Activated naive CD4-positive, alpha-beta T cell treated with anti-CD3 and anti-CD28 coated beads, Interleukin-2, amount 50 U/mL, for 24 hours (primary cell): Measurements from ENCODE around the gene MIA2.
"Not testable (repeated sequence)": the region's sequence is repeated elsewhere in the genome, so short reads cannot be mapped to it uniquely, and the experiment has no call there.

Experiments used
- H3K27ac Mint-ChIP-seq: one replicate; pipeline ENCODE4 v1.8.0; 2021; ENCODE audit warnings: mild to moderate bottlenecking, mixed read lengths
- H3K27me3 Mint-ChIP-seq: one replicate; pipeline ENCODE4 v1.8.0; 2021; ENCODE audit warnings: mixed read lengths
- H3K36me3 Mint-ChIP-seq: one replicate; pipeline ENCODE4 v1.8.0; 2021; ENCODE audit warnings: mixed read lengths
- H3K4me1 Mint-ChIP-seq: one replicate; pipeline ENCODE4 v1.8.0; 2021; ENCODE audit warnings: mixed read lengths
- H3K4me3 Mint-ChIP-seq: one replicate; pipeline ENCODE4 v1.8.0; 2021; ENCODE audit warnings: mild to moderate bottlenecking, mixed read lengths
- H3K9me3 Mint-ChIP-seq: one replicate; pipeline ENCODE4 v1.8.0; 2021; ENCODE audit warnings: mixed read lengths

MIA2 gene, protein sequence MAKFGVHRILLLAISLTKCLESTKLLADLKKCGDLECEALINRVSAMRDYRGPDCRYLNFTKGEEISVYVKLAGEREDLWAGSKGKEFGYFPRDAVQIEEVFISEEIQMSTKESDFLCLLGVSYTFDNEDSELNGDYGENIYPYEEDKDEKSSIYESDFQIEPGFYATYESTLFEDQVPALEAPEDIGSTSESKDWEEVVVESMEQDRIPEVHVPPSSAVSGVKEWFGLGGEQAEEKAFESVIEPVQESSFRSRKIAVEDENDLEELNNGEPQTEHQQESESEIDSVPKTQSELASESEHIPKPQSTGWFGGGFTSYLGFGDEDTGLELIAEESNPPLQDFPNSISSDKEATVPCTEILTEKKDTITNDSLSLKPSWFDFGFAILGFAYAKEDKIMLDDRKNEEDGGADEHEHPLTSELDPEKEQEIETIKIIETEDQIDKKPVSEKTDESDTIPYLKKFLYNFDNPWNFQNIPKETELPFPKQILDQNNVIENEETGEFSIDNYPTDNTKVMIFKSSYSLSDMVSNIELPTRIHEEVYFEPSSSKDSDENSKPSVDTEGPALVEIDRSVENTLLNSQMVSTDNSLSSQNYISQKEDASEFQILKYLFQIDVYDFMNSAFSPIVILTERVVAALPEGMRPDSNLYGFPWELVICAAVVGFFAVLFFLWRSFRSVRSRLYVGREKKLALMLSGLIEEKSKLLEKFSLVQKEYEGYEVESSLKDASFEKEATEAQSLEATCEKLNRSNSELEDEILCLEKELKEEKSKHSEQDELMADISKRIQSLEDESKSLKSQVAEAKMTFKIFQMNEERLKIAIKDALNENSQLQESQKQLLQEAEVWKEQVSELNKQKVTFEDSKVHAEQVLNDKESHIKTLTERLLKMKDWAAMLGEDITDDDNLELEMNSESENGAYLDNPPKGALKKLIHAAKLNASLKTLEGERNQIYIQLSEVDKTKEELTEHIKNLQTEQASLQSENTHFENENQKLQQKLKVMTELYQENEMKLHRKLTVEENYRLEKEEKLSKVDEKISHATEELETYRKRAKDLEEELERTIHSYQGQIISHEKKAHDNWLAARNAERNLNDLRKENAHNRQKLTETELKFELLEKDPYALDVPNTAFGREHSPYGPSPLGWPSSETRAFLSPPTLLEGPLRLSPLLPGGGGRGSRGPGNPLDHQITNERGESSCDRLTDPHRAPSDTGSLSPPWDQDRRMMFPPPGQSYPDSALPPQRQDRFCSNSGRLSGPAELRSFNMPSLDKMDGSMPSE (N-terminal part only)

DNA sequence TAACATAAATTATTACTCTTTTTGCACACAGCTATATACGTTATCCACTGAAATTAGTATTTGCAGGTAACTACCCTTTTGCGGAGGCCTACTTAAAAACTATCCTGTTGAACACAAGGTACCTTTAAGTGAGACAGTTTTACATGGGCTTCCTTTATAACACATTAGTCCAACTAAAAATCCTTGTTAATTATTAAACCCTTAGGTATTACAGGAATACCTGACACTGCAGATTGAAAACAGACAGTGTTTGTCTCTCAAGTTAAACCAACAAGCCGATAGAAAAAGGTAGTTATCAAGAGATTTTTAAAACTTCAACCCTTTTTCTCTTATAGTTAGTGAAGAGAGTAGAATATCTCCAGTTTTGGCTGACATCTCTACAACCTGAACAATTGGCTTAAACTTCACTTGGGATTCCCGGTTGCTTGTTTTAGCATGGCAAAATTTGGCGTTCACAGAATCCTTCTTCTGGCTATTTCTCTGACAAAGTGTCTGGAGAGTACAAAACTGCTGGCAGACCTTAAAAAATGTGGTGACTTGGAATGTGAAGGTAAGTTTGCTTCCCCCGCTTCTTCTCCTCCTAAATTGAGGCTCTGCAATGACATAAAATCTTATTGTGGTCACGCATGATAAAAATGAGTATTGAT is at the start of gene MIA2:
Gene MIA2 (plus strand): TSS at position 236 of the 647 bp plus-strand sequence. CDS start 200 bp downstream, at position 436.
- H3K4me1 Mint-ChIP-seq: peaks cover 36% of the 10 kb centered on the region
- peak within 1 kb of the TSS; percentile 23 for H3K27ac Mint-ChIP-seq
- no peaks in the 10 kb centered on the region for H3K9me3 Mint-ChIP-seq
- no peaks in the 10 kb centered on the region for H3K27me3 Mint-ChIP-seq
- no peaks in the 10 kb centered on the region for H3K36me3 Mint-ChIP-seq
- no peak within 1 kb of the TSS for H3K4me3 Mint-ChIP-seq

DNA sequence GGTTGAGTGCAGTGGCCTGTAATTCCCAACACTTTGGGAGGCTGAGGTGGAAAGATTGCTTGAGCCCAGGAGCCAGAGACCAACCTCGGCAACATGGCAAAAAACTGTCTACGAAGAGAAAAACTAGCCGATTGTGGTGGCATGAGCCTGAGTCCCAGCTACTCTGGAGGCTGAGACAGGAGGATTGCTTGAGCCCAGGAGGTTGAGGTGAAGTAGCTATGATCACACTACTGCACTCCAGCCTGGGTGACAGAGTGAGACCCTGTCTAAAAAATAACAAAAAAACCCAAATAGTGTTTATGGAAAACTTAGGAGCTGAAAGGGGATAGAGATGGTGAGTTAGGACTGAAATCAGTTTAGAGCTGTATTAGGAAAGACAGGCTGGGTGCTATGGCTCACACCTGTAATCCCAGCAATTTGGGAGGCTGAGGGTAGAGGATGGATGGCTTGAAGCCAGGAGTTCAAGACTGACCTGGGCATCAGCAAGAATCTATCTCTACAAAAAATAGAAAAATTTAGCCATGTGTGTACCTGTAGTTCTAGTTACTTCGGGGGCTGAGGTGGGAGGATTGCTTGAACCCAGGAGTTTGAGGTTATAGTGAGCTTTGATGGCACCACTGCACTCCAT is 49.0 kb upstream of the MIA2 start:
- peaks cover 19% of the 10 kb centered on the region for H3K36me3 Mint-ChIP-seq
- H3K9me3 Mint-ChIP-seq: no peaks in the 10 kb centered on the region
- peaks cover 14% of the 10 kb centered on the region for H3K4me1 Mint-ChIP-seq
- H3K27me3 Mint-ChIP-seq: no peaks in the 10 kb centered on the region
- no peak overlapping the region for H3K4me3 Mint-ChIP-seq
- H3K27ac Mint-ChIP-seq: no peak overlapping the region

DNA sequence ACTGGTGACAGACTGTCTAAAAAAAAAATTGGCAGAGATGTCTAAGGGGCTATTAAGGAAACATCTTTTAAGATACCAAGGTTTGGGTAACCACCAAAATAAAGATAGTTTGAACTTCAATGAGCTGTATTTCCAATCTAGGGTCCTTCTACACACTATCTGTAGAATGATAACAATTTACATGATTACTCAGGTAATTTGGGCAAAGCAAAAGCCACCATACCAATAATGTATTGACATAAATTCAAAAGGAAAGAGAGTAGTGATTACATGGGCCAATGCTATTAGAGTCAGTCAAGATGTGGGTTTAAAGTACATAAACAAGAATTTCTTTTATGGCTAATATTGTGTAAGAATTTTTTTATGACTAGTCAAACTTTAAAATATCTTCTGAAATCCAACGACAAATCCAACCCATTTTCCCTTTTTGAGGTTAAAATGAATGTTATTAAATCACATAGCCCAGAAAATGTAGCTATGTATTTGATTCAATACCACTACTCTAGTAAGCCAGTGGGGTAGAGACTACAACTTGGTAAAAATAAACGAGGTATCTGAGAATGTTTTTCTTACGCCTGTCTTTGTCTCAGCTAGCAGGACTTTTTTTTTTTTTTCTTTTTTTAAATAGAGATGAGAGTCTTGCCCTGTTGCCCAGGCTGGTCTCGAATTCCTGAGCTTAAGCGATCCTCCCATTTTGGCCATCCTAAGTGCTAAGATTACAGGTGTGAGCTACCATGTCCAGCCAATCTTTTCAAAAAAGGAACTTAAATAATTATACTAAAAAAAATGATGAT is 48.3 kb upstream of the MIA2 start:
- peaks cover 19% of the 10 kb centered on the region for H3K36me3 Mint-ChIP-seq
- peaks cover 14% of the 10 kb centered on the region for H3K4me1 Mint-ChIP-seq
- no peak overlapping the region for H3K27ac Mint-ChIP-seq
- no peak overlapping the region for H3K4me3 Mint-ChIP-seq
- H3K27me3 Mint-ChIP-seq: no peaks in the 10 kb centered on the region
- no peaks in the 10 kb centered on the region for H3K9me3 Mint-ChIP-seq

DNA sequence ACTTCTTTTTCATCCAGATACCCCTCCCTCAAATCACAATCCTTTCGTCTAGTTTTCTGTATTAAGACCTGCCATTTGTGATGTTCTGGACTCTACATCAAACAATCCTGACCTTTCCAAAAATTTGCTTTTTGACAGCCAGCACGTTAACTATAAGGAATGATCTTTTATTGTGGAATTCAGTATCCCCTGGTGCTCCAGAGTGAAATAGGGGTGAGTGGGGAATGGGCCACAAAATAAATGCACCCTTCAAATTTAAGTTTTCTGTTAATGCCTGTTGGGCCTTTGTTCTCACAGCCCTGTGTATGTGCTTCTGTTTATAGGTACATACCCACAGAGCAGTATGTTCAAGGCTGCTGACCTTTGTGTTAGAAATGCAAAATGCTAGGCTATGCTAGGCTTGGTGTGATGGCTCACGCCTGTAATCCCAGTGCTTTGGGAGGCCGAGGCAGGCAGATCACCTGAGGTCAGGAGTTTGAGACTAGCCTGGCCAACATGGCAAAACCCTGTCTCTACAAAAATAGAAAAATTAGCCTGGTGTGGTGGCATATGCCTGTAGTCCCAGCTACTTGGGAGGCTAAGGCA is 46.7 kb upstream of the MIA2 start:
- no peaks in the 10 kb centered on the region for H3K9me3 Mint-ChIP-seq
- no peaks in the 10 kb centered on the region for H3K27me3 Mint-ChIP-seq
- peaks cover 14% of the 10 kb centered on the region for H3K4me1 Mint-ChIP-seq
- H3K27ac Mint-ChIP-seq: no peak overlapping the region
- no peak overlapping the region for H3K4me3 Mint-ChIP-seq
- H3K36me3 Mint-ChIP-seq: peaks cover 23% of the 10 kb centered on the region

DNA sequence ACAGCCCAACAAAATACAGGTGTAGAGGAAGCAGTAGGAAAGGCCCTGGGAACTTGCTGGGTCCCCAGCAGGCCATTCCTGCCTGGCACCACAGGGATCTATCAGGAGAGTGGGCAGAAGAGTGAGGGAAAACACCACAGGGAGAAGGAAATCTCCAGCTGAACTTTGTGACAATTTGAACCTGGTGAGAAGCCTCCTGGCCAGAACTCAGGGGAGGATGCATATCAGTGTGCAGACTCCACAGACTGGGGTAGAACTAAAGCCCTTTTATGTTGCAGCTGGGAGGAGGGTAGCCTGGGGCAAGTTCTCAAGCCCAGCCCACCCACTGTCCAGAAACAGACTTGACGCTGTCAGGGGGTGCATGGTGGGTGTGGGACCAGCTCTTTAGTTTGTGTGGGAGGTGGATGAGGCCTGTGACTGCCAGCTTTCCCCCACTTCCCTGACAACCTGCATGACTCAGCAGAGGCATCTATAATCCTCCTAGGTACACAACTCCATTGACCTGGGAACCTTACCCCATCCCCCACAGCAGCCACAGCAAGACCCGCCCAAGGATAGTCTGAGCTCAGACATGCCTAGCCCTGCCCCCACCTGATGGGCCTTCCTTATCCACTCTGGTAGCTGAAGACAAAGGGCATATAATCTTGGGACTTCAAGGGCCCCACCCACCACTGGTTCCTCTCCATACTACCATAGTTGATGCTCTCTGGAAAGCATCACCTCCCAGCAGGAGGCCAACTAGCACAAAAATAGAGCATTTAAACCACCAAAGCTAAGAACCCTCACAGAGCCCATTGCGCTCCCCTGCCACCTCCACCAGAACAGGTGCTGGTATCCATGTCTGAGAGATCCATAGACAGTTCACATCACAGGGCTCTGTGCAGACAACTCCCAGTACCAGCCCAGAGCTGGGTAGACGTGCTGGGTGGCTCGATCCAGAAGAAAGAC is 29.8 kb upstream of the MIA2 start:
- H3K27ac Mint-ChIP-seq: peak overlapping the region; percentile 63

DNA sequence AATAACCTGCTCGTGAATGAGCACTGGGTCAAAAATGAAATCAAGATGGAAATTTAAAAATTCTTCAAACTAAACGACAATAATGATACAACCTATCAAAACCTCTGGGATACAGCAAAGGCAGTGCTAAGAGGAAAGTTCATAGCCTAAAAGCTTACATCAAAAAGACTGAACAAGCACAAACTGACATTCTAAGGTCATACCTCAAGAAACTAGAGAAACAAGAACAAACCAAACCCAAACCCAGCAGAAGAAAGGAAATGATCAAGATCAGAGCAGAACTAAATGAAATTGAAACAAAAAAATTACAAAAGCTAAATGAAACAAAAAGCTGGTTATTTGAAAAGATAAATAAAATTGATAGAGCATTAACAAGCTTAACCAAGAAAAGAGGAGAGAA is 26.3 kb upstream of the MIA2 start:
- not testable (repeated sequence) for H3K9me3 Mint-ChIP-seq, H3K27me3 Mint-ChIP-seq, H3K36me3 Mint-ChIP-seq
- Mint-ChIP-seq H3K4me1 (peaks cover 24% of the 10 kb centered on the region), H3K4me3 (peak overlapping the region; percentile 64), H3K27ac (peak overlapping the region; percentile 69)

More for the DNA sequence above, 29.8 kb upstream of the MIA2 start:
- Mint-ChIP-seq H3K9me3 (peaks cover 9% of the 10 kb centered on the region), H3K36me3 (no peaks in the 10 kb centered on the region), H3K27me3 (no peaks in the 10 kb centered on the region), H3K4me3 (no peak overlapping the region), H3K4me1 (peaks cover 24% of the 10 kb centered on the region)

DNA sequence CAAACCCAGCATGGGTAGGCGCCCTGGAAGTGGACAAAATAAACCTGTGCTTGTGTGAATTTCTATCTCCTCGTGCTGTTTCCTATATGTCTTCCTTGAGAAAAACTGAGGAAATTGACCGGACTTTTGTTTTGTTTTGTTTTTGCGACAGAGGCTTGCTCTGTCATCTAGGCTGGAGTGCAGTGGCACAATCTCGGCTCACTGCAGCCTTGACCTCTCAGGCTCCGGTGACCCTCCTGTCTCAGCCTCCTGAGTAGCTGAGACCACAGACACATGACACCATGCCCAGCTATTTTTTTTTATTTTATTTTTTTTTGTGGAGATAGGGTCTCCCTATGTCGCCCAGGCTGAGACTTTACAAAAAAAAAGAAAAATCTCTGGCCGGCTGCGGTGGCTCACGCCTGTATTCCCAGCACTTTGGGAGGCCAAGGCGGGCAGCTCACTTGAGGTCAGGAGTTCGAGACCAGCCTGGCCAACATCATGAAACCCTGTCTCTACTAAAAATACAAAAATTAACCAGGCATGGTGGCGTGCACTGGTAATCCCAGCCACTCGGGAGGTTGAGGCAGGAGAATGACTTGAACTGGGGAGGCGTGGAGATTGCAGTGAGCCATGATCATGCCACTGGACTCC is 22.5 kb upstream of the MIA2 start:
- no peak overlapping the region for H3K4me3 Mint-ChIP-seq
- H3K27me3 Mint-ChIP-seq: no peaks in the 10 kb centered on the region
- H3K27ac Mint-ChIP-seq: no peak overlapping the region
- peaks cover 24% of the 10 kb centered on the region for H3K4me1 Mint-ChIP-seq
- no peaks in the 10 kb centered on the region for H3K36me3 Mint-ChIP-seq
- H3K9me3 Mint-ChIP-seq: peaks cover 9% of the 10 kb centered on the region

DNA sequence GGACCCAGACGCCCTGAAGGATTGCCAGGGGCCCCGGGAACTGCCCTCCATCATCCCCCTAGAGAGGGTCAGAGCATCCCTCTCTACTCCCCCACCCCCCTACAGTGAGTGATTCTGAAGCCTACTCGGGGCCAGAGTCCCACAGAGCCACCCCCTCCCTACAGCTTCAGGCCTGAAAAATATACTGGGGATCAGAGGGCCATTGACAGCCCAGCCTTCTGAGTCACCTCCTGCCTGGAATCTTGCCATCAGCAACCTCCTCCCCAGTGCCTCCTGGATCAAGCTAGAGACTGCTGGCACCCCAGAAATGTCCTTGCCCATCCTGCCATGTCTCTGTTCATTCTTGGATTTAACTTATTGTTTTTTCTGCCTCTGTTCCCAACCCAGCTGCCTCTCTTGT is 21.7 kb upstream of the MIA2 start:
- Mint-ChIP-seq H3K4me1 (peaks cover 20% of the 10 kb centered on the region), H3K27ac (no peak overlapping the region), H3K9me3 (peaks cover 9% of the 10 kb centered on the region), H3K36me3 (no peaks in the 10 kb centered on the region), H3K27me3 (no peaks in the 10 kb centered on the region), H3K4me3 (no peak overlapping the region)

DNA sequence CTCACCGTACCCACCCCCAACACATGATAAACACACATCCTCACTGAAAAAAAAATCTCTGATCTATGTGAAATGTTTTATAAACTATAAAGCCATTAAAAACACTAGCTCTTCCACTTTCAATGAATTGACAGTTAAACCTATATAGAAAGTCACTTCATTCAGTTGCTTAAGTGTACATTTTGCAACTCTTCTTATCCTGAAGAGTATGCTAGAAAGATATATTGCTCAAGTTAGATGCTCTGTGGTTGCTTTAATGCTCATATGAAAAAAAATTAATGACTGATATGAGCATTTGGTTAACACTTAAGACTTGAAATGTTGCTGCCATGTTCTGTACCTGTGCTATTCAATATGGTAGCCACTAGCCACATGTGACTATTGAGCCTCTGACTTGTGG is 21.0 kb upstream of the MIA2 start:
- Mint-ChIP-seq H3K36me3 (no peaks in the 10 kb centered on the region), H3K4me1 (peaks cover 17% of the 10 kb centered on the region), H3K27ac (no peak overlapping the region), H3K4me3 (no peak overlapping the region), H3K27me3 (no peaks in the 10 kb centered on the region), H3K9me3 (peaks cover 3% of the 10 kb centered on the region)

DNA sequence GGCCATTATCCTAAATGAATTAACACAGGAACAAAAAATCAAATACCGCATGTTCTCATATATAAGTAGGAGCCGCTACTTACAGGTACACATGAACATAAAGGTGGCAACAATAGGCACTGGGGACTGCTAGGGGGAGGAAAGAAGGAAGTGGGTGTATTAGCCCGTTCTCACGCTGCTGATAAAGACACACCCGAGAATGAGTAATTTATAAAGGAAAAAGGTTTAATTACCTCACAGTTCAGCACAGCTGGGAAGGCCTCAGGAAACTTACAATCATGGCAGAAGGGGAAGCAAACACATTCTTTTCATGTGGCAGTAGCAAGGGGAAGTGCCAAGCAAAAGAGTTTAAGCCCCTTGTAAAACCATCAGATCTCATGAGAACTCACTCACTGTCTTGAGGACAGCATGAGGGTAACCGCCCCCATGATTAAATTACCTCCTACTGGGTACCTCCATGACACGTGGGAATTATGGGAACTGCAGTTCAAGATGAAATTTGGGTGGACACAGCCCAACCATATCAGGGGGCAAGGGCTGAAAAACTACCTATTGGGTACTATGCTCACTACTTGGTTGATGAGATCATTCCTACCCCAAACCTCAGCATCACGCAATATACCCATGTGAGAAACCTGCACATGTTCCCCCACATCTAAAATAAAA is 16.4 kb upstream of the MIA2 start:
- H3K27ac Mint-ChIP-seq: no peak overlapping the region

DNA sequence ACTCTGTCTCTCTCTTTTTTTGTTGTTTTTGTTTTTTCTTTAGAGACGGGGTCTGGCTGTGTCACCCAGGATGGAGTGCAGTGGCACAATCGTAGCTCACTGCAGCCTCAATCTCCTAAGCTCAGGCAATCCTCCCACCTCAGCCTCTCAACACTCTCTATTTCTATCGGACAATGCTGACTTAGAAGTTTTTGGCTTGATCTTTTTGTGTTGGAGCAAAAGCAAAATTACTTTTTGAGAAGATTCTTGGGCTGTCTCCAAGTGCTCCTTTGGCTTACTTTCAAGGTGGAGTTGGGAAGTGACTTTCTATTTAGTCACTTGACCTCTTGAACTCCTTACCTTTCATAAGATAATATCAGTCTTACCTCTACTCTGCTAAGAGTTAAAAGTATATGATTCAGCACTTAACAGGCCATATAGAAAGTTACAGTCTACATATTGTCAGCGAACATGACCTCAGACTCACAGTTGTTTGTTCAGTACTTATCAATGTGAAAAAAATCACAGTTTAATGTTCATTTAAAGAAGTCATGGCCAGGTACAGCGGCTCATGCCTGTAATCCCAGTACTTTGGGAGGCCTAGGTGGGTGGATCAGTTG is 15.4 kb upstream of the MIA2 start:
- H3K36me3 Mint-ChIP-seq: no peaks in the 10 kb centered on the region
- H3K4me1 Mint-ChIP-seq: peaks cover 5% of the 10 kb centered on the region
- H3K27me3 Mint-ChIP-seq: no peaks in the 10 kb centered on the region
- H3K9me3 Mint-ChIP-seq: no peaks in the 10 kb centered on the region
- H3K27ac Mint-ChIP-seq: peak overlapping the region; percentile 21
- no peak overlapping the region for H3K4me3 Mint-ChIP-seq

More for the DNA sequence above, 16.4 kb upstream of the MIA2 start:
- H3K4me3 Mint-ChIP-seq: no peak overlapping the region
- H3K4me1 Mint-ChIP-seq: peaks cover 5% of the 10 kb centered on the region
- H3K9me3 Mint-ChIP-seq: no peaks in the 10 kb centered on the region
- H3K27me3 Mint-ChIP-seq: no peaks in the 10 kb centered on the region
- no peaks in the 10 kb centered on the region for H3K36me3 Mint-ChIP-seq

DNA sequence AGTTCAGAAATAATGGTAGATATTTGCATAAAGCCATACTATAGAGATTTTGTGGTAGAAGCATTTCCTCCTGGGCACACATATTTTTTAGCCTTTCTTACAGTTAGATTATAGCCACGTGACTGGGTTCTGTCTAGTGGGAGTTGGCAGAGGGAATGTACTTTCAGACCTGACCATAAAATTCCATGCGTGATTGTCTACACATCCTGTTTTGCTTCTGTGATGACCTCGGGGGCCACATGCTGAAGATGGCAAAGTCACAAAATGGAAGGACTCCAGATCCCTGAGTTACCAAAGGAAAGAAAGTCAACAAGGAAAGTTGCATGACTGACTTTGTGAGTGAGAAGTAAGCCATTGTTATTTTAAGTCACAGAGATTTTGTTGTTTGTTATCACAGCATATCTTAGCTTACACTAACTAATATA is 14.6 kb upstream of the MIA2 start:
- peaks cover 5% of the 10 kb centered on the region for H3K4me1 Mint-ChIP-seq
- no peaks in the 10 kb centered on the region for H3K27me3 Mint-ChIP-seq
- no peak overlapping the region for H3K4me3 Mint-ChIP-seq
- H3K36me3 Mint-ChIP-seq: no peaks in the 10 kb centered on the region
- H3K9me3 Mint-ChIP-seq: no peaks in the 10 kb centered on the region
- no peak overlapping the region for H3K27ac Mint-ChIP-seq
